Heart left ventricle (tissue), 13 donors: Measurements from ENCODE around the gene GRM7.

Source experiments
- POLR2A ChIP-seq, 2 donors: fragments of 450-650 bp; IDR thresholded peaks; one replicate each; pipeline ENCODE4 v1.6.1; 2017; ENCODE audit warnings: antibody characterized with exemption in 2 of 2, mild to moderate bottlenecking in 2 of 2, moderate library complexity in 2 of 2
- TF ChIP-seq, protein P1 (sequence below), 12 donors: fragments of 200-600 bp; sonication (generic) in 4 of 12; IDR thresholded peaks; one replicate each; pipeline versions ENCODE4 v1.5.0 to v1.8.0; 2018 to 2022; ENCODE audit warnings: antibody characterized with exemption in 12 of 12, mild to moderate bottlenecking in 5 of 12
- donor health status: ischemic (EF 13 %, LVEDD 7.1; RV severe dilation, severe dysfunction).
- donor health status: DM: no; HTN: yes; CAD: no.
- donor health status: DM: no; HTN: no; CAD: no.
- donor health status: ischemic (EF 25% LVEDD 6.9; RV normal size, moderate dysfunction).
- donor health status: ischemic (EF 25% LVEDD 5.7; RV mildly dilated, moderate dysfunction).
- donor health status: ischemic (EF 35%, LVEDD 5.7; RV mildly dilated, moderate dysfunction).
- donor health status: nonischemic (EF 11% LVEDD 7.7; RV severe dilation, severe dysfunction).
- donor health status: DM: yes; HTN: yes; CAD: no.
- donor health status: PGD.
- donor health status: ischemic (EF 29% LVEDD 5.4; RV normal size, mild dysfunction).
- donor health status: nonischemic (EF 23%, LVEDD 6.1; RV moderate dilation, normal function).

DNA sequence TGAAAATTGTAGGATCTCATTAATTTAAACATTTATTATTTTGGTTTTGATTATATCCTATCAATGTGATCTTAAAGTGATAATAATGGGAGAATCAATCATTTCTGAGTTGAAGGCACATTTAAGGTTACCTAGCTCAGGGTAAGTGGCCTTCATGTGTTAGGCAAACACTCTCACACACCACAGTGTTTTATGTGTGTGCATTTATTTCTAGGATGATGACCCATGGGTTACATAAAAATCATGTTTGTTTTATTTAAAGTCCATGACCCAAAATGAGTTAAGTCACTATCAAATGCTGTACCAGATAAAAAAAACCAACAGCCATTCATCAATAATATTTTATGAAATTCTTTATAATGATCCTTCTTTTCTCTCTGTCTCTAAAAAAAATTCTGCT lies 520.8 kb downstream of the GRM7 start:
- no peak for TF ChIP-seq POLR2A (IDR thresholded peaks at IDR 0.05)
- TF ChIP-seq, protein P1, sequence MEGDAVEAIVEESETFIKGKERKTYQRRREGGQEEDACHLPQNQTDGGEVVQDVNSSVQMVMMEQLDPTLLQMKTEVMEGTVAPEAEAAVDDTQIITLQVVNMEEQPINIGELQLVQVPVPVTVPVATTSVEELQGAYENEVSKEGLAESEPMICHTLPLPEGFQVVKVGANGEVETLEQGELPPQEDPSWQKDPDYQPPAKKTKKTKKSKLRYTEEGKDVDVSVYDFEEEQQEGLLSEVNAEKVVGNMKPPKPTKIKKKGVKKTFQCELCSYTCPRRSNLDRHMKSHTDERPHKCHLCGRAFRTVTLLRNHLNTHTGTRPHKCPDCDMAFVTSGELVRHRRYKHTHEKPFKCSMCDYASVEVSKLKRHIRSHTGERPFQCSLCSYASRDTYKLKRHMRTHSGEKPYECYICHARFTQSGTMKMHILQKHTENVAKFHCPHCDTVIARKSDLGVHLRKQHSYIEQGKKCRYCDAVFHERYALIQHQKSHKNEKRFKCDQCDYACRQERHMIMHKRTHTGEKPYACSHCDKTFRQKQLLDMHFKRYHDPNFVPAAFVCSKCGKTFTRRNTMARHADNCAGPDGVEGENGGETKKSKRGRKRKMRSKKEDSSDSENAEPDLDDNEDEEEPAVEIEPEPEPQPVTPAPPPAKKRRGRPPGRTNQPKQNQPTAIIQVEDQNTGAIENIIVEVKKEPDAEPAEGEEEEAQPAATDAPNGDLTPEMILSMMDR (IDR thresholded peaks at IDR 0.05): no peak
